SK-N-SH (cell line): Measurements from ENCODE around the gene ARPC5. TPM values are rescaled to one million over a fixed set of nuclear protein-coding genes. Genes with fewer than 3 reads are reported as not detected.

Source experiments
- CTCF ChIA-PET: fragments of 300-600, 350-600 bp; formaldehyde crosslinking; extraction: SDS; loops from one replicate; lab custom pipeline; 2021; lab: Yijun Ruan, JAX
- POLR2A ChIA-PET: fragments of 350-600 bp; sonication (Branson Sonifier 250); formaldehyde crosslinking; extraction: SDS; loops from one replicate; lab custom pipeline; 2020; ENCODE audit warnings: antibody characterized with exemption, inconsistent platforms; lab: Yijun Ruan, JAX
- DNase-seq: peaks from one replicate; pipeline ENCODE4 v3.0.0; 2012
- H2AFZ ChIP-seq: fragments of 200-600 bp; sonication (generic); 2 replicates; pipeline ENCODE4 v1.8.1; 2016; ENCODE audit warnings: antibody characterized with exemption, mild to moderate bottlenecking, low read depth
- H3F3A ChIP-seq: fragments of 200-600 bp; sonication (generic); replicated peaks from 2 replicates; pipeline ENCODE3; 2016; ENCODE audit warnings: antibody characterized with exemption, mild to moderate bottlenecking; ENCODE audit not compliant: insufficient read depth
- H3K27ac ChIP-seq, 2 experiments: fragments of 200-500 bp in 1 of 2; fragments of 200-600 bp in 1 of 2; sonication (Bioruptor generic) in 1 of 2; sonication (generic), shearing (Covaris generic) in 1 of 2; 2 replicates each; pipeline versions ENCODE4 v1.5.1 to v1.6.1; 2014 to 2016; ENCODE audit warnings: low read depth in 2 of 2, inconsistent platforms in 1 of 2, low read length in 1 of 2, mild to moderate bottlenecking in 1 of 2, mixed read lengths in 1 of 2
- H3K27me3 ChIP-seq: fragments of 200-600 bp; sonication (generic), shearing (Covaris generic); 2 replicates; pipeline ENCODE4 v1.6.1; 2016; ENCODE audit warnings: mixed run types; ENCODE audit not compliant: insufficient read depth
- H3K36me3 ChIP-seq, 2 experiments: fragments of 200-500 bp in 1 of 2; fragments of 200-600 bp in 1 of 2; sonication (Bioruptor generic) in 1 of 2; sonication (generic) in 1 of 2; replicated peaks in 1 of 2; 2 replicates each; pipeline versions ENCODE3 to v1.5.1; 2014 to 2016; ENCODE audit warnings: low read length in 1 of 2, mild to moderate bottlenecking in 1 of 2; ENCODE audit not compliant: insufficient read depth in 2 of 2, control insufficient read depth in 1 of 2
- H3K4me1 ChIP-seq, 2 experiments: fragments of 200-500 bp in 1 of 2; fragments of 200-600 bp in 1 of 2; sonication (Bioruptor generic) in 1 of 2; sonication (generic), shearing (Covaris generic) in 1 of 2; 2 replicates each; pipeline versions ENCODE4 v1.5.1 to v1.6.1; 2014 to 2016; ENCODE audit warnings: low read depth in 1 of 2, low read length in 1 of 2, mixed run types in 1 of 2; ENCODE audit not compliant: insufficient read depth in 2 of 2, control insufficient read depth in 1 of 2
- H3K4me2 ChIP-seq: fragments of 200-600 bp; sonication (generic), shearing (Covaris generic); 2 replicates; pipeline ENCODE4 v1.6.1; 2017; ENCODE audit warnings: mixed run types
- H3K4me3 ChIP-seq, 2 experiments: fragments of 200-500 bp in 1 of 2; fragments of 200-600 bp in 1 of 2; sonication (Bioruptor generic) in 1 of 2; sonication (generic), shearing (Covaris generic) in 1 of 2; 2 replicates each; pipeline versions ENCODE4 v1.5.1 to v1.8.1; 2014 to 2016; ENCODE audit warnings: low read depth in 2 of 2, inconsistent platforms in 1 of 2, low read length in 1 of 2, mild to moderate bottlenecking in 1 of 2, mixed read lengths in 1 of 2, moderate library complexity in 1 of 2
- H3K79me2 ChIP-seq: fragments of 200-600 bp; sonication (generic); 2 replicates; pipeline ENCODE4 v1.8.1; 2017; ENCODE audit warnings: mild to moderate bottlenecking; ENCODE audit not compliant: insufficient read depth
- H3K9ac ChIP-seq: fragments of 200-600 bp; sonication (generic); 2 replicates; pipeline ENCODE4 v1.6.1; 2017; ENCODE audit warnings: mixed run types
- H3K9me2 ChIP-seq: fragments of 200-600 bp; sonication (generic); 2 replicates; pipeline ENCODE4 v1.6.1; 2017; ENCODE audit warnings: mixed run types
- H3K9me3 ChIP-seq: fragments of 200-600 bp; sonication (generic); 2 replicates; pipeline ENCODE4 v1.6.1; 2017; ENCODE audit warnings: mixed run types, mild to moderate bottlenecking, moderate library complexity
- H4K20me1 ChIP-seq: fragments of 200-600 bp; sonication (generic); 2 replicates; pipeline ENCODE4 v1.6.1; 2017; ENCODE audit warnings: mild to moderate bottlenecking, mixed run types; ENCODE audit not compliant: insufficient read depth
- EZH2phosphoT487 ChIP-seq: fragments of 200-600 bp; sonication (generic); IDR thresholded peaks from 2 replicates; pipeline ENCODE4 v1.6.1; 2017; ENCODE audit warnings: low read depth, mixed run types, mild to moderate bottlenecking, antibody characterized with exemption, moderate library complexity, borderline replicate concordance
- FOSL2 ChIP-seq: IDR thresholded peaks from 2 replicates; pipeline ENCODE4 v1.4.0; 2012; ENCODE audit warnings: low read depth, mild to moderate bottlenecking, moderate library complexity, borderline replicate concordance
- FOXM1 ChIP-seq: IDR thresholded peaks from 2 replicates; pipeline ENCODE4 v1.4.0; 2012; ENCODE audit warnings: low read depth, mild to moderate bottlenecking
- IRF3 ChIP-seq: fragments of 150-350 bp; IDR thresholded peaks from 2 replicates; pipeline ENCODE4 v1.6.1; 2016; ENCODE audit warnings: mild to moderate bottlenecking, low read depth, low read length
- NRF1 ChIP-seq: IDR thresholded peaks from 2 replicates; pipeline ENCODE4 v1.6.1; 2012; ENCODE audit warnings: low read depth, mild to moderate bottlenecking, low read length
- PBX3 ChIP-seq: IDR thresholded peaks from 2 replicates; pipeline ENCODE4; 2012
- REST ChIP-seq: IDR thresholded peaks from 2 replicates; pipeline ENCODE4 v1.6.1; 2012; ENCODE audit warnings: mild to moderate bottlenecking, low read depth, low read length, moderate library complexity
- SIN3A ChIP-seq: IDR thresholded peaks from 2 replicates; pipeline ENCODE4 v1.6.1; 2012; ENCODE audit warnings: low read depth, mild to moderate bottlenecking, low read length, moderate library complexity, borderline replicate concordance
- TCF12 ChIP-seq: IDR thresholded peaks from 2 replicates; pipeline ENCODE4 v1.4.0; 2012
- TEAD4 ChIP-seq: IDR thresholded peaks from 2 replicates; pipeline ENCODE4 v1.4.0; 2012; ENCODE audit warnings: mild to moderate bottlenecking, borderline replicate concordance; ENCODE audit not compliant: insufficient read depth
- USF1 ChIP-seq: IDR thresholded peaks from 2 replicates; pipeline ENCODE4 v1.4.0; 2012; ENCODE audit warnings: low read depth, borderline replicate concordance
- WGBS: methylation state at CpG from one replicate; pipeline ENCODE4 v1.1.6; 2017; ENCODE audit warnings: low lambda C conversion rate; 5-methylcytosine and 5-hydroxymethylcytosine counted together
- polyA plus RNA-seq, 3 experiments: library from polyadenylated mRNA; depleted of rRNA; stranded (reverse); fragments of >200 nt; gene quantifications; 2 replicates each; pipeline ENCODE4 v1.2.3, GENCODE V29; 2012

Gene ARPC5
- polyA plus RNA-seq, 1 of the 3 experiments (the other 2 are of a cell fraction): 66.8 TPM

- DNase-seq: no peak
- Histone ChIP-seq H3K9me2 (no peaks in the 10 kb centered on the region), H3F3A (no peaks in the 10 kb centered on the region), H3K4me2 (no peak overlapping the region), H3K27me3 (no peaks in the 10 kb centered on the region), H3K4me3 (no peak overlapping the region), H3K27ac (no peak overlapping the region), H3K4me1 (no peaks in the 10 kb centered on the region; a peak in 1 of 4 replicates), H4K20me1 (no peaks in the 10 kb centered on the region), H3K36me3 (no peaks in the 10 kb centered on the region), H2AFZ (no peak overlapping the region), H3K9ac (no peak overlapping the region), H3K79me2 (peaks cover 15% of the 10 kb centered on the region; the same call in 1 of the 2 replicates), H3K9me3 (no peaks in the 10 kb centered on the region)
- ChIA-PET CTCF (interaction anchor here (2.3 to 2.8 kb wide), 3 partner anchors 10 to 271 kb away, joined by 9 to 17 read pairs (median 13); no protein-coding TSS in a partner anchor), POLR2A (no interaction called here)
- 81% methylated on average over 5 of the region's 5 CpGs for WGBS
- TF ChIP-seq FOXM1 (no peak), PBX3 (no peak), NRF1 (no peak), FOSL2 (no peak), USF1 (no peak), REST (no peak), TCF12 (no peak), SIN3A (no peak), IRF3 (no peak), EZH2phosphoT487 (no peak), TEAD4 (no peak)
These were observed 9.9 kb upstream of the ARPC5 start for GRCh38 chr1:183645531-183645930.
